NCI-H2196 (cell line): ENCODE measurements around the gene LMF2.
"Not testable (repeated sequence)": the region's sequence is repeated elsewhere in the genome, so short reads cannot be mapped to it uniquely, and the experiment has no call there.

ENCODE experiments used
- DNase-seq: peaks from one replicate; lab custom pipeline; 2025; ENCODE audit not compliant: unreplicated experiment; lab: John Stamatoyannopoulos, UW

LMF2 gene

GRCh38 chr22:50523806-50524675 lies 16.5 kb upstream of the LMF2 start:
- no peak for DNase-seq

- no peak for DNase-seq
Observed at GRCh38 chr22:50523458-50523805, 15.9 kb upstream of the LMF2 start.

GRCh38 chr22:50522806-50523438 lies 15.4 kb upstream of the LMF2 start:
- no peak for DNase-seq

- no peak for DNase-seq
Observed at GRCh38 chr22:50522208-50522805, 14.8 kb upstream of the LMF2 start.

GRCh38 chr22:50521710-50522109 lies 14.2 kb upstream of the LMF2 start:
- DNase-seq, result no peak

- DNase-seq, result no peak
Observed at GRCh38 chr22:50520826-50521453, 13.4 kb upstream of the LMF2 start.

GRCh38 chr22:50520184-50520583 lies 12.7 kb upstream of the LMF2 start:
- DNase-seq, result not testable (repeated sequence)

GRCh38 chr22:50519151-50519550 lies 11.6 kb upstream of the LMF2 start:
- no peak for DNase-seq

- DNase-seq, result no peak
Observed at GRCh38 chr22:50518606-50519005, 11.1 kb upstream of the LMF2 start.

- DNase-seq, result no peak
Observed at GRCh38 chr22:50517495-50518260, 10.2 kb upstream of the LMF2 start.

GRCh38 chr22:50516891-50517290 lies 9.4 kb upstream of the LMF2 start:
- no peak for DNase-seq

- DNase-seq, result no peak
Observed at GRCh38 chr22:50516068-50516467, 8.6 kb upstream of the LMF2 start.

GRCh38 chr22:50513175-50513574 lies 5.7 kb upstream of the LMF2 start:
- DNase-seq, result no peak

- DNase-seq, result no peak
Observed at GRCh38 chr22:50508897-50509296, 1.4 kb upstream of the LMF2 start.

- DNase-seq, result peak; percentile 91
Observed at GRCh38 chr22:50507991-50508884, 736 bp upstream of the LMF2 start, which contains the start of gene NCAPH2. TSS of gene NCAPH2 (plus strand) at chr22:50508224. CDS start at chr22:50508338, 114 bp downstream.

- DNase-seq, result no peak
Observed at GRCh38 chr22:50506611-50507420, 686 bp downstream of the LMF2 start.

GRCh38 chr22:50505776-50506610 lies 1.5 kb downstream of the LMF2 start:
- no peak for DNase-seq

- no peak for DNase-seq
Observed at GRCh38 chr22:50505276-50505775, 2.2 kb downstream of the LMF2 start.
